GM21526 (cell line): Measurements from ENCODE around the gene CRMP1.

ENCODE experiments used
- ATAC-seq: cut with Tn5 transposase; IDR thresholded peaks from one replicate; pipeline ENCODE4 v1.9.1; 2021; ENCODE audit warnings: moderate library complexity; ENCODE audit not compliant: unreplicated experiment, low FRiP score

The CRMP1 gene

DNA sequence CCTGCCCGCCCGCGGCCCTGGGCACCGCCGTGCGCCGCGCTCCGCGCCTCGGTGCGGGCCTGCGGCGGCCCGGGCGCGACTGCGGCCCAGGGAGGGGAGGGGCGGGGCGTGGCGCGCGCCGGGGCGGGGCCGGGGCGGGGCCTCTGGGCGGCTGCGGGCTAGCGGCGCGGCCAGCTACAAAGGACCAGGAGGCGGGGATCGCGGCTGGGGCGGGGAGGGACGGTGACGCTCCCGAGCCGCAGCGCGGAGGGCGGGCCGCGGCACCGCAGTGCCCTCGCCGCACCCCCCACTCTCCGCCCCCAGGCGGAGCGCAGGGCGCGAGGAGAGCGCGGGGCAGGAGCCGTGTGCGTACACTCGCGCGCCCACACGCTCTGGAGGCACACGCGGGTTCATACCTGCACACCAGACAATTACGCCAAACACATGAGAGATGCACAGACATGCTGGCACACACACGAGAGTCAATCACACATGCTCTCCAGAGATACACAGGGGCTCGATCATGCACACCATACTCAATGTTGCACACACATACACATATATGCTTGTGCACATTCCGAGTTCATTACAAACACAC lies at the start of gene CRMP1:
TSS of gene CRMP1 (minus strand) at position 83 of the 577 bp plus-strand sequence. CDS start 117 bp downstream, outside the sequence.
- no peak for ATAC-seq

DNA sequence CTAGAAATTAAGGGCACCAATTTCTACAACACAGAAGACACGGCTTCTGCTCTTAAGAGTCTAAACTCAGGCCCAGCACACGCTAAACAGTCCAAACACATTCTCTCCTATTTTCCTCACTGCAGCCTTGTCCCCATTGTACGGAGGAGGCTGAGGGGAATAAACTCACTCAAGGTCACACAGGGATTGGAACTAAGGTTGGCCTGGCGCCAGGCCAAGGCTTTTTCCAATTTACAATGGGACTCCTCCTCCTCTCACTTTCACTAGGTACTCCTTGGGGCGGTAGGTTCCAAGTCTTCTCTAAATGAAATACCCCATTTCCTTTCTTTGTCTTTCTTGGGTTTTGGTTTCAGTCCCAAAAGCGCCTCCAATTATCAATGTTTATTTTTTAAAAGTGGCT lies 48.7 kb upstream of the CRMP1 start:
- ATAC-seq, result no peak

DNA sequence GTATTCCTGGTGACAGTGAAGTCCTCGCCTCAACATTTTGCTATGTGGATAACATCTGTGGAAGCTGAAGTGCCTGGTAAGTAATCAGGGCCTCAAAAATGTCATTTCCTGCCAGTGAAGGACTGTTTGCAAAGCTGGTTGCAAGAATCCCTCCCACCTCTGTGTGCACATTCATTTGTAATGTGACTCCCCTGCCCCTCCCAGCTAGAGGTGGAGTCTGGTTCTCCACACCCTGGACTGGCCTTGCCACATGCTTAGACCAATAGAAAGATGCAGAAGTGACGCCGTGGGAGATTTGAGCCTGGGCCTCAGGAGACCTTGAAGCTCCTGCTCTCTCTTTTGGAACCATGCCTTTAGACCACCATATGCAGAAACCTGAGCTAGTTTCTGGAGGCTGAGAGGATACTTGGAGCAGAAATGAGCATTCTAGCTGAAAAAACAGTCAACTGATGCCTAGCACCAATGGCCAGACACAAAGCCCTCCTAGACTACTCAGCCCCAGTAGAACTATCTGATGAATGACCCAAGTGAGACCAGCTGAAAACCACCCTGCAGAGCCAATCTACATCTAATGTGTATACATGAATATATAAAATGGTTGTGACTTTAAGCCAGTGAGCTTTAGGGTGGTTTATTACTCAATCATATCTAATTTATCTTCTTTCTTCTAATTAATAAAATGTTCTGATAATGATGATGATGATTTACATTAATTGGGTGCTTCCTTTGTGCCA lies 47.8 kb upstream of the CRMP1 start:
- no peak for ATAC-seq

DNA sequence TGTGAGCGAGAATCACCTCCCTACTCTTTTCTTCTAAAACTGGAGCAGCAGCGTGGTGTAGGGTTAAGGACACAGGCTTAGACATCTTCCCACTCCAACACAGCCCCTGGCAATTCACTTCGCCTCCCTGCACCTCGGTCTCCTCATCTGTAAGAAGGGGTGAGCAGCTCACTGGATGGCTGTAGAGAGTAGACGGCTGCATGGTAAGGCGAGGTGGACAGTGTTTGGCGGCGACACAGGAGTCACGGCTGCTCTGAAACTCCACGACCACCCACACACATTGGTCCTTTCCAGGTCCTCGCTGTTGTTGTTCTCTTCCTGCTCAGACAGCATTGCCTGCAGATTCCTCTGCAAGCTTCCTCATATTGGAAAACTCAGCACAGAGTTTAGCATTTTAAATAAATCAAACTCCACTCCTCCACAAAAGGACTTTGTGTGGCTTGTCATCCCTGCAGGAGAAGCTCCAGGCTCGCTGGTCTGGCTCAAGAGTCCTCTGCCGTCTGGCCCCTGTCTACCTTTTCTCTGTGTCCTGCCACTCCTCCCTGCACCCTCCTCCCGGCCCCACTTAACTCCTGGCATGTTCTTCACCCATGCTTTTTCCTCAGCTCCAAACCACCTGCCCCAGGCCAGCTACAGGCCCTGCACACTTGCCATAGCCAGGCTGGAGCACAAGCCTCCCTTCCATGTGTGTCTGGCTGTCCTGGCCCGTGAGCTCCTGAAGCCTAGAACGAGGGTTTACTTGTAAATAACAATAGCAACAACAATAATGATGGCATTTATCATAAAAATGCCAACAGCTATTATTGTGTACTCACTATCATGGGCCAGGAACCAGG lies 41.3 kb upstream of the CRMP1 start:
- no peak for ATAC-seq

DNA sequence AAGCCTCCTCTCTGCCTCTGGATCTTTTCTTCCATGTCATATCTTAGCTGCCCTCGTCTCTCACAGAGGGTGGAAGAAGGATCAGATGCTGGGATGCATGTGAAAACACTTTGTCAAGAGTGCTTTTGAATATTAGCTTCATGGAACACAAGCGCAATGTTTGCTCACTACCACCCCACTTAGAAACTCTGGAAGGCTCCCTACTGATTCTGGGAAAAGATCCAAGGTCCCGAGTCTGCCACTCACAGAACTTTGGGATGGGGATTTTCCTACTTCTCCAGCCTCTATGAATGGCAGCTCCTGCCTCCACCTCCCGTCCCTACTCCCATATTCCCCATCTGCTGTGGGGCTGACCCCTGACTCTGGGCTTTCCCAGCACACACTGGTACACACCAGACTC lies 40.2 kb upstream of the CRMP1 start:
- ATAC-seq, result no peak

DNA sequence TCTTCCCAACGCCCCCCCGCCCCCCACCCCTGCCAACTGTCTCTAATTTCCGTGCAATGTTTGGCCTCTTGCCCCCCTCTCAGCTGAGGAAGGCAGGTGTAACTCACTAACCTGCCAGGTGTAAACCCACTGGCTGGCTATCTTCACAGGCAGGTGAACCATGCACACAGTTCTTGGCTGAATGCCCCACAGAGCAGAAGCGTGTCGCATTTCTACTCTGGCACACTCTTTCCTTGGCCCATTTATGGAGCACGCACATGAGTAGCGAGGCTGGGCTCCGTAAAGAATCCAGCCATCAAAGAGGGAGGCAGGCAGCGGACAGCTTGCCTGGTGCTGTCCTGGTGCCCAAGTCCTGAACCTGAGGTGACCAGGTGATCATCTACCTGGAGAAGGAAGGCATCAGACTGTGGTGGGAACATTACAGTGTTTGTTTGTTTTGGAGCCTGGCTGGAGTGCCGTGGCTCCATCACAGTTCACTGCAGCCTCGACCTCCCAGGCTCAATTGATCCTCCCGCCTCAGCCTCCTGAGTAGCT lies 39.2 kb upstream of the CRMP1 start:
- no peak for ATAC-seq

DNA sequence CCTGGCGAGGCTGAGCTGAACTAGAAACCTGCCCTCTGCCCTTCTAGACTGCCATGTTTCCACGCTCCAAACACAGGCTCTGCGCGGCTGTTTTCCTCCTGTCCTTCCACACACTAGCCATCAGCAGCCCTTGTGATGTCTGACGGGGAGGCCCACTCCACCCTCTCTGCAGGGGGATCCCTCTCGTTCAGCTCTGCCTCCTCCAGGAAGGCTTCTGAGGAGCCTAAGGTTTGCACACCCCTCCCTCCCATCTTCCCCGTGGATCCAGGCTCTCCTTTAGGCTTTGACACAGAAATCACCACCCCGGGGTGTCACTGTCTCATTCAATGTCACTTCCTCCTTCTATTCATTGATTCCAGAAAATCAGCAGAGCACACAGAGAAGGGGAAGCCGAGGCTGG lies 38.6 kb upstream of the CRMP1 start:
- no peak for ATAC-seq

DNA sequence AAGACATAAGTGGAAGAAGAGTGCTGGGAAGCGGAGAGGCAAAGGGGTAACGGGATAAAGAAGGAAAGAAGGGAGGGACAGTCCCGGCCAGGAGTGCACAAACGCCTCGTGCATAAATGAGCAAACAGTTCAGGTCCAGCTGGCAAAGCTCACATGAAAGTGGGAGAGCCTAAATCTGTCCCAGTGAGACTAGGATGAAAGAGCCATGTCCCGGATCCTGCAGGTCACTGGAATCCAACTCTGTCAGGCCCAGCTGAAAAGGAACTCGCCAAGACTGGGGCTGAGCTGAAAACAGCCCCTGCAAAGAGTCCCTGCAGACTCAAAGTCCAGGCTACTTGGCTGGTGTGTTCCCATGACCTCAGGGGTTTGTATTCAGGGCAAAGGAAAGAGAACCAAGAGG lies 38.0 kb upstream of the CRMP1 start:
- no peak for ATAC-seq

DNA sequence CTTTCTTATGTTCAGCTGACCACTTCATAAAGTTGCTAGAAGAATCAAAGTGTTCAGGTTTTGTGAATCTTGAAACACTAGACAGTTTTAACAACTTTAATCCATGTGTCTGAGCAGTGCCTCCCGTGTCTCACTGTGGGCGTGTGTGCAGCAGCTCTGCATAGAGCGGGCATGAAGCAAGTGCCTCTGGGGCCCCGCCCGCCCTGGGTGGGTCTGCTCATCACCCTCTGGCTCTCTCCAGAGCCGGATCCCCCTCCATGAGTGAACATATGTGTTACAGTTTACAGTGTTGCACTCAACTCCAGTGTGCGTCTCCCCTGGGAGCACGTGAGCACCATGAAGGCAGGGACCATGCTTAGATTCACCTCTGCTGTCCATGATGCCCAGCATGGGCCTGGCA lies 37.6 kb upstream of the CRMP1 start:
- no peak for ATAC-seq

DNA sequence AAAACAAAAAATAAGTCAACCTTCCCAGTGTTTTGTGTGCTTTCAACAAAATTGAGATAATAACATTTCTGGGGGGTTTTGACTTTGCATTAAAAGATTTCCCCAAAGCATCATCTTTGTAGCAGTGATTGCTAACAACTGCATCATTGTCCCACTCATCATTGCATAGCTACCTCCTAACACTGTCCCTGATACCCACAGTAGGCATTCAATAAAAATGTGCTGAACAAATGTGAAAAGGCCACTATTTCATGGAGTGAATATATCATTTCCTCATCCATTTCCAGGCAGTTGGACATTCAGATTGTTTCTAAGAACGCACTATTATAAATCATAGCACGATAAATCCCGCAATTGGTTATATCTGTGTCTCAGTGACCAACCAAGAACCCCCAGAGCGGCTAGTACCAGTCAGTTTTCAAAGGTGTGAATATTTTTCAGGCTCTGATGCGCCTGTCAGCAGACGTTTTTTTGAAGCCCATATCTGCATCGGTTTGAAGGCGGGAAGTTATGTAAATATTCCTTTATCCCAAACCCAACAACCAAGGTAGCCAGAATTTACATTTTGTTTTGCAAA lies 36.0 kb upstream of the CRMP1 start:
- no peak for ATAC-seq

DNA sequence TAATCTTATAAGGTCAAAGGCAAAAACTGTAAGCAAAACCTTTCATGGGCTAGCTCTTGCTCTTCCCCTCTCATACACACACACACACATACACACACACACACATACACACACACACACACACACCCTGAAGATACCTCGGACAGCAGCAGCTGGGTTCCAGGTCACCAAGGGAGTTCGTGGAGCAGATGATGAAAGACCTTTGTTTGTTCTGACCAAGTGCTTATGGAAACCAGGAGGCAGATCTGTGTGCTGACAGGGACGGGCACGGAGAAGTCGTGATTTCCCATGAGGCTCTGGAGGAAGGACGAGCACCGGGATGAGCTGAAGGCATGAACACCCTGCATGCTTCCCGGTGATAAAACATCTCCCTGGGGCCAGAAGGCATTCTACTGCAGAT lies 35.4 kb upstream of the CRMP1 start:
- ATAC-seq, result no peak

DNA sequence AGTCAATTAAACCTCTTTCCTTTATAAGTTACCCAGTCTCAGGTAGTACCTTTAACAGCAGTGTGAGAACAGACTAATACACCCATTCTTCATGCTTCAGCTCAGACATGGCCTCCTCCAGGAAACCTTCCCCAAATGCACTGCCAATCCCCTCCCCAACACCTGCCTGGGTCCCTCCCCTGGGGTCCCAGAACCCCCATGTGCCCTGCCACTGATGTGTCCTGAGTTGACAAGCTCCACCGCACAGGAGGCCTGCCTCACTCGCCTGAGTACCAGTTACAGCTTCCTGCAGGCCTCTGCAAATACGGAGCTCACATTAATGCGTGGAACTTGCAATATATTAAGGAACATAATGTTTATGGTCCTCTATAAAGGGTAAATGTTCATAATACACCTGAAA lies 34.9 kb upstream of the CRMP1 start:
- ATAC-seq, result no peak

DNA sequence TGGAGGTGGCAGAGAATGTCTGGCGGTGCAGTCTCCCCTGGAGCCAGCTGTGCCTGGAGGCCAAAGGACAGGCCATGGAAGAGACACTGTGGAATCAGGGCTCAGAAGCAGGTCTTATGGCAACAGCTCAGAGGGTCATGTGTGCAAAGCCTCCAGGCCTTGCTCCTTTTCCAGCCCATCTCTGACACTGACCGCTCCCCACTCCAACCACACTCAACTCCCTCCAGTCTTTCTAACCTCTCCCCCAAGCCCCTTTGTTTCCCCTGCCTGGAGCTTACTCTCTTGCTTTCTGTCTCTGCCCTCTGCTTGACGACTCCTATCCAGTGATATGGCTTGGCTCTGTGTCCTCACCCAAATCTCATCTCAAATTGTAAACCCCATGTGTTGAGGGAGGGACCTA lies 34.2 kb upstream of the CRMP1 start:
- ATAC-seq, result no peak

DNA sequence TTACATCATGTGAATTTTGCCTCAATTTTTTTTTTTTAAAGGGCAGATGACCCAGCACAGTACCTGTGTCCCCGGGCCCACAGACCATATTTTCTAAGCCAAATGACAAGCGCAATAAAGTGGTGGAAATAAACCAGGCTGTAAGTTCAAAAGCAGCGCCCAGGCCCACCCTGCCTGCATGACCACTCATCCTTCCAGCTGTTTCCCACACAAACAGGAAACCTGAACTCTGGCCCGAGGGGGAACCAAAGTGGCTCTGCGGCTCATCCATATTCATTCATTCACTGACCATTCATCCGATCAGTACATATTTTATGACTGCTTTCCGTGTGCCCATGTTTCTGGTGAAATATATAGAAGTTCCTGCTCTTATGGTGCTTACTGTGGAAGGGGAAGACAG lies 33.7 kb upstream of the CRMP1 start:
- ATAC-seq, result no peak

DNA sequence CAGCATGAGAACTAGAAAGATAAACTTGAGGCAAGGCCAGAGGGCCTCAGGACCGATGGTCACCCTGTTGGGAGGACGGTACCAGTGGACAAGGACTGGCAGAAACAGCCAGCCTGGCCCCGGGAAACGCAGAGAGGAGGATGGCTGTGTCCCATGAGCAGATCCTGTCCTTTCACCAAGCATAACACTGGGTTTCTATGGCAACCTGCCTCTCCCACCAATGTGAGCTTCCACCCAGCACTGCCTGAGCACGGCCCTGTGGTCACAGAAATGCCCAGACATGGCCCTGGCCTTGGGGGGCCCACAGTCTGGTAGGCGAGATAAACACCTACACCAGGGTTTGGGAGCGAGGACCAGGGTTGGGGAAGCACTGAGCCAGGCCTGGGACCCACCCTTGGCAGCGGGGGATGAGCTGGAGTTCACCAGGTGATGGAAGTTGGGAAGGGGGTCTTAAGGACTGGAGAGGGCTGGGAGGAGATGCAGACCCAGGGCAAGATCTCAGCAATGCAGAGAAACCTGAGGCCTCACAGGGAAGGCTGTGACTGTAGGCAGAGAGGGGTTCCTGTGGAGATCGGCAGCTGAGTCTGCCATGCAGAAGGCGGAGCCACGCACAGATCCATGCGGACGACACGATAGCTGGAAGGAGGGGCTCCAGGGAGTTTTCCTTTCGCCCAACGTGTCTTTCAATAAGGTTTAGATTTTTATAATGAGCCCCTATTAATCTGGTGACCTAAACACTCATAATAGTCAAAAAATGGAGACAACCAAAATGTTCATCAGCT lies 32.7 kb upstream of the CRMP1 start:
- no peak for ATAC-seq

DNA sequence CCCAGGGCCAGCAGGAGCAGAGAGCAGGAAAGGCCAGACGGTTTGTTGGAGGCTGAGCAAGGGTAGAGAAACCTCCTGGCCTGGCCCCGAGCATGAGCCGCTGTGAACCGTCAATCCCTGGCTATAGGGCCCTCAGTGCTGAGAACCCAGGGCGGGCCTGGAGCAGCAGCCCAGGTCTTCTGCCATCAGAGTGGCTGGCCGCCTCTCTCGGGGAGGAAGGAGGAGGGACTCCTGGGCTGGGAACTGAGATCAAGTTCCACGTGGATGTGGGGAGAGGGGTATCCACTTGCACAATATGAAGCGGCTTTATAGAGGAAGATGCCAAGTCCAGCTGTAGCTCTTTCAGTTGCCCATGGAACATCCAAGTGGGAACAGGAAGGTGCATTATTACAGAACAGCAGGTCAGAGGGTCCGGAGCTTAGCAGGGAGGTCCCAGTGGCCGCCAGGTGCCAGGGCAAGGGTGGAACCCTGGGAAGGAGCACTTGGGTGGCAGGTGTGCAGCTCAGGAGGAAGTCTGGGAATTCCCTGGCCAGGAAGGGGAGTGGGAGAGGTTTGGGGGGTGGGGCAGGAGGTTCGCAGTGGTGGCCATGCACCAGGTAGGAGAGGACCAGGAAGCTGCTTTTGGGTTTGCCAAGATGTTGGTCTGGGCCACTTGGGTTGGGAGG lies 31.7 kb upstream of the CRMP1 start:
- no peak for ATAC-seq

DNA sequence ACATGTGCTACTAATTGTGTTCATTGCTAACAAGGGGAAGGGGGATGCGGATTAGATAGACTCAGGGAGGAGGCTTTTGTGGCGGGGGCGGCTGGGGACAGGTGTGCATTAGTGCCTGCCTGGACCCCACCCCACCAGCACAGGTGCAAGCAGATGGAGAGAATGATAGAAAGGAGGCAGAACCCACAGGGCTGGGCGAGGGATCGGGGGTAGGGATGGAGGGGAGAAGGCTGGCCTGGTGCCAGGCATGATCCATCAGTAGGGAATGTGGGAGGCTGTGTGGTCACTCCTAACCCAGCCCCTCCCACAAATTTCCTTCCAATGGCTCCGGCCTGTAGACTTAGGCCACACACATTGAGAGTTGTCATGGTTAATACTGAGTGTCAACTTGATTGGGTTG lies 30.5 kb upstream of the CRMP1 start:
- no peak for ATAC-seq

DNA sequence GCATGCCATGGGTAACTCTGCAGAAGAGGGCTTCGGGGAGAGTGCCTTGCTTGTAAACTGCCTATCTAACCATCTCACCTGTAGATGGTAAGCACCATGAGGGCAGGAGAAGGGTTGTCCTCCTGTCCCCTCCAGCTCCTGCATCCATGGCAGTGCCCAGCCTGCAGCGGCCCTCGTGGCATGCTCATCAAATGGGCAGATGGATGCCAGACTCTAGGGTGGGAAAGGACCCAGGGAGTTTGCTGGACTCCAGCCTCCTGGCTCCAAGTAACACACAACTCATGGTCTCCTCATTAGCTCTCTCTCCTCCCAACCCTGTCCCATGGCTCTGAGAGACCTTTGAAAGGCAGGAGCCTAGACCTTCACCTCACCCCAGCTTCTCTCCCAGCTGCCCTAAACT lies 29.7 kb upstream of the CRMP1 start:
- no peak for ATAC-seq

DNA sequence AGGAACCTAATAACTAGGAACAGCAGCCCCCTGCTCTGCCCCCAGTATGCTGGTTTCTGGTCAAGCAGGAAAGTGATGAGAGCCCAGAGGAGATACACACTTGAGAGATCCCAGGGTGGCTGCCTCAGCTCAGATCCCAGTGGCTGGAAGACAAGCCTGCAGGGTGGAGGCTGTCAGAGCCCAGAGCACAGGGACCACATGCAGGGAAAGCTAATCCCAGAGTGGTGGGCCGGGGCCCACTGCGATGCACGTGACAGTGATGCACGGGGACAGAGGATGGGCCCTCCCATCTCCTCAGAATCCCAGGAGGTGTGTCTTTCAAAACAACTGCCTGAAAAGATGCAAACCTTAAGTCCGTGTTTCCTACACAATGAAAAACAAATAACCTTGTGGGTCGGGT lies 29.1 kb upstream of the CRMP1 start:
- no peak for ATAC-seq
